ENCODE results near the gene DHH.
"Not testable (repeated sequence)": the region's sequence is repeated elsewhere in the genome, so short reads cannot be mapped to it uniquely, and the experiment has no call there.

DHH gene

GRCh38 chr12:49094160-49094974, at the start of gene DHH:
TSS of gene DHH (minus strand) at chr12:49094801. CDS start at chr12:49094512, 289 bp downstream.
- in situ Hi-C loops (cut with MboI; ENCODE audit: low sequenced_read_pairs), result no loop called here

DNA sequence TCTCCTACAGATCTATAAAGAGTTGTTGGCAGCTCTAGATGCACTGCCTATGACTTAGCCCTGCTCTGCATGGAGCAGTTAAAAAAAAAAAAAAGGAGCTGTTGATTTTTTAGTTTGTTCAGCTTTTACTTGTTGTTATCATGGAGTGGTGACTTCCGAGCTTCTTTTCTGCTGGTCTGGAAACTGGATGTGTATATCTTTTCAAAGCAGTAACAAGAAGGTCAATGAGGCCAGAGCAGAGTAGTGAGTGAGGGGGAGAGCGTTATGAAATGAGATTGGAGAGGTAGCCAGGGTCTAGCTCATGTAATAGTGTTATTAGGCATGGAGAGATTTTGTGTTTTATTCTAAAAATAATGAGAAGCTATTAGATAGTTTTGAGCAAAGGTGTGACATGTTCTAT, 49.8 kb upstream of the DHH start:
- in situ Hi-C loops (cut with MboI; ENCODE audit: low sequenced_read_pairs), result no loop called here

DNA sequence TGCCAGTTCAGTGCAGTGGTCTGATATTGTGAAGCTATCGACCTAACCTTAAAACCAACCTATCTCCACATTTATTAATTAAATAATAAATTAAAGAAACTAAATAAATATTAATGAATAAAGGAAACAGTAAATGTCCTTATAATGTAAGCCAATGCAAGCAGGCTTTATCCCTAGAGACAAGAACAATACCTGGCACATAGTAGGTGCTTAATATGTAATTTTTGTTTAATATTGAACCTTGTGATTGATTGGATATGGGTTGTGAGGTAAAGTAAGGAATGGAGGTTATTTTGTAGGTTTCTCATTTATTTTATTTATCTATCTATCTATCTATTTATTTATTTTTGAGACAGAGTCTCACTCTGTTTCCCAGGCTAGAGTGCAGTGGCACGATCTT, 44.4 kb upstream of the DHH start:
- in situ Hi-C loops (cut with MboI; ENCODE audit: low sequenced_read_pairs), result no loop called here

DNA sequence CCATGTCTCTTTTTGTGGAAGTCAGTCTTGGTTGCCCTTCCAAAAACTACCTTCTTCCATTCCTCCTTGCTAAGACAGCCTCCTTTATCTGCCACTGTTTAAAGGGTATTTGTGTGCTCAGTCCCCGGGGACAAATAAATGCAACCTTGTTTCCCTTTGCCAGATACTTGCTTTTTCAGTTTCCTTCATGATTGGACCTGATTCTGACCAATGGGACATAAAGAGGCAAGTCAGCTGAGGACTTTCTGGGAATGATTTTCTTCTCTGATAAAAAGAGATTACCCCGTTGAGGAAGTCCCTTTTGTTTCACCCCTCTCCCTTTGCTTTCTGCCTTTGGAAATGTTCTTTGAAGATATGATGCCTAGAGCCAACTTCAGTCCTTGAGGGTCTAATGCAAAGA, 44.0 kb upstream of the DHH start:
- in situ Hi-C loops (cut with MboI; ENCODE audit: low sequenced_read_pairs), result no loop called here

GRCh38 chr12:49137476-49137875, 42.9 kb upstream of the DHH start:
- in situ Hi-C loops (cut with MboI; ENCODE audit: low sequenced_read_pairs), result no loop called here

DNA sequence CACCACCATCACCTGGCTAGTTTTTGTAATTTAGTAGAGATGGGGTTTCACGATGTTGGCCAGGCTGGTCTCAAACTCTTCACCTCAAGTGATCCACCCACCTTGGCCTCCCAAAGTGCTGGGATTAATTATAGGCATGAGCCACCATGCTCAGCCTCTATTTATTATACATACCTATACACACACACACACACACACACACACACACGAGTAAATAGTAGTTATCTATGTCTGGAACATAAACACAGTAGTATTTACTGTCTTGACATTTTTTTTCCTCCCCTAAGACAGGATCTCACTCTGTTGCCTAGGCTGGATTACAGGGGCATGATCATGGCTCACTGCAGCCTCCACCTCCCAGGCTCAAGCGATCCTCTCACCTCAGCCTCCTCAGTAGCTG, 42.4 kb upstream of the DHH start:
- in situ Hi-C loops (cut with MboI; ENCODE audit: low sequenced_read_pairs), result not testable (repeated sequence)

DNA sequence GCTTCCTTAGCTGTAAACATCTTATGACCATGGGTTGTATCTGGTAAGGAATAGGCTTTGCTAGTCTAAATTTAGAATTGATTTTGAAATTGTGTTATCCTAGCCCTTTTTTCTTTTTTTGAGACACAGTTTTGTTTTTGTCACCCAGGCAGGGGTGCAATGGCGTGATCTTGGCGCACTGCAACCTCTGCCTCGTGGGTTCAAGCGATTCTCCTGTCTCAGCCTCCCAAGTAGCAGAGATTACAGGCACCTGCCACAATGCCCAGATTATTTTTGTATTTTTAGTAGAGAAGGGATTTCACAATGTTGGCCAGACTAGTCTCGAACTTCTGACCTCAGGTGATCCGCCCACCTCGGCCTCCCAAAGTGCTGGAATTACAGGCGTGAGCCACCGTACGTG, 39.0 kb upstream of the DHH start:
- in situ Hi-C loops (cut with MboI; ENCODE audit: low sequenced_read_pairs), result no loop called here

GRCh38 chr12:49133014-49133413, 38.4 kb upstream of the DHH start:
- in situ Hi-C loops (cut with MboI; ENCODE audit: low sequenced_read_pairs), result no loop called here

GRCh38 chr12:49131894-49132461, 37.4 kb upstream of the DHH start:
- in situ Hi-C loops (cut with MboI; ENCODE audit: low sequenced_read_pairs), result no loop called here

GRCh38 chr12:49131051-49131893, 36.7 kb upstream of the DHH start, which contains the start of gene TUBA1B:
TSS of gene TUBA1B (minus strand) at chr12:49131395. CDS start at chr12:49131300, 95 bp downstream.
- in situ Hi-C loops (cut with MboI; ENCODE audit: low sequenced_read_pairs), result no loop called here

GRCh38 chr12:49130151-49131050, 35.8 kb upstream of the DHH start:
- in situ Hi-C loops (cut with MboI; ENCODE audit: low sequenced_read_pairs), result no loop called here

- in situ Hi-C loops (cut with MboI; ENCODE audit: low sequenced_read_pairs), result no loop called here
These were observed 34.9 kb upstream of the DHH start for GRCh38 chr12:49129332-49130150.

GRCh38 chr12:49127971-49128370, 33.4 kb upstream of the DHH start:
- in situ Hi-C loops (cut with MboI; ENCODE audit: low sequenced_read_pairs), result not testable (repeated sequence)

DNA sequence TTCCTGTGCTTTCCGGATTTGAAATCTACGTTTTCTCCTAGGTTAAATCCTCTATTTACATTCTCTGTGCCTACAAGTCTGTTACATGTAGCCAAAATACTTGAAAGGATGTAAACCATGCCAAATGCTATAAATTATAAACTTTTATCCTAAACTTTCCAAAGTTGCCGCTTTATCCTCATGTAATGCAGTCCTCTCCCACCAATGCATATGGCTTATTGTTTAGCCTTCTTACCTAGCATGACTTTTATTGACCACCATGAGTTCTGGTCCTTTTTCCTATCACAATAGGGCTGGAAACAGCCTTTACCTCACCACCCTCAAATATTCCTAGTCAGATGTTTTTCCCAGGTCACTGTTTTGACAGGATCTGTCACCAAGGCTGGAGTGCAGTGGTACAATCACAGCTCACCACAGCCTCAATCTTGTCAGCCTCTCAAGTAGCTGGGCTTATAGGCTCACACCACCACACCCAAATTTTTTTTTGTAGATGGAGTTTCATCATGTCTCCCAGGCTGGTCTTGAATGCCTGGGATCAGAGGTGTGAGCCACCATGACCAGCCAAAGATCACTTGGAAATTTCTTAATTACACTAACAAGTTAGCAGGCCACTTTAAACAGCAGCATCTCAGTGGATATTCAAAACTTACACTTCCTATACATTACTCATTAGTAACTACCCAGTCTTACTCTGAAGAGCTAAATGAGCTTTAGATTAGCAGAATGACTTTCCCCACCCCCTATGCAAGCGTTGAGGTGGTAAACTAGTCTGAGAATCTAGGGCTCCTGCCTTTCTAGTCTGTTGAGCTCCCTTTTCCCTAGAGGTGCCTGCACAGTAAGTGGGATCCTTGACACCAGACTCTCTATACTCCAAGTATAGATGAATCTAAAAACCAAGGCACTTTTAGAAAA, 32.5 kb upstream of the DHH start:
- in situ Hi-C loops (cut with MboI; ENCODE audit: low sequenced_read_pairs), result no loop called here

DNA sequence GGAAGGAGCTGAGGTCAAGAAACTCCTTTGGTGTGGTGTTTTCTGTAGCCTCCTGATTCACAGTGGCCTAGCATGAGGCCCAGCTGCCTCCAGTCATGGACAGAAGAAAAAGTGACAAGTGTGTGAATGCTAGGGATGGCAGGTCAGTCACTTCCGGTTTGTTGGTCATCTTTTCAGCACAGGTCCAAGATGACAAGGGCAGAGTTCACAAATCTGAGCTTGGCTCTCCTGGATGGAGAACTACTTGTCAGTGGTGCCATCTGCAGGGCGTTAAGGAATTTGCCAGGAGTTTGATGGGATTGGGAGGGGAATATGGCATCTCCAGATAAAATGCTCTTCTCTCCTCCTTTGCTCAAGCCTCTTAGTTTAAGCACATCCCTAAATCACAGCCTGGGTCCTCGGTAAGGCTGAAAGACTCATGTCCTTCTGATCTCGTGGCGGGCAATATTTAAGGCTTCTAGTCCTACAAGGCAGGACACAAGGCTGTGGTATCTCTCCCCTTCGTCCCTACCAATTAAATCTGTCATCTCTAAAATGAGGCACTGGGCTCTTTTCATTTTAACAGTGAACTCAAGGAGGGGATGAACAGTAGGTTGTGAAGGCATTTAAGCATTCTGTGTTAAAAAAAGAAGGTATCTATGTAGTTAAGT, 26.6 kb upstream of the DHH start:
- in situ Hi-C loops (cut with MboI; ENCODE audit: low sequenced_read_pairs), result no loop called here

- in situ Hi-C loops (cut with MboI; ENCODE audit: low sequenced_read_pairs), result no loop called here
These were observed 16.6 kb upstream of the DHH start for GRCh38 chr12:49111206-49111605.

DNA sequence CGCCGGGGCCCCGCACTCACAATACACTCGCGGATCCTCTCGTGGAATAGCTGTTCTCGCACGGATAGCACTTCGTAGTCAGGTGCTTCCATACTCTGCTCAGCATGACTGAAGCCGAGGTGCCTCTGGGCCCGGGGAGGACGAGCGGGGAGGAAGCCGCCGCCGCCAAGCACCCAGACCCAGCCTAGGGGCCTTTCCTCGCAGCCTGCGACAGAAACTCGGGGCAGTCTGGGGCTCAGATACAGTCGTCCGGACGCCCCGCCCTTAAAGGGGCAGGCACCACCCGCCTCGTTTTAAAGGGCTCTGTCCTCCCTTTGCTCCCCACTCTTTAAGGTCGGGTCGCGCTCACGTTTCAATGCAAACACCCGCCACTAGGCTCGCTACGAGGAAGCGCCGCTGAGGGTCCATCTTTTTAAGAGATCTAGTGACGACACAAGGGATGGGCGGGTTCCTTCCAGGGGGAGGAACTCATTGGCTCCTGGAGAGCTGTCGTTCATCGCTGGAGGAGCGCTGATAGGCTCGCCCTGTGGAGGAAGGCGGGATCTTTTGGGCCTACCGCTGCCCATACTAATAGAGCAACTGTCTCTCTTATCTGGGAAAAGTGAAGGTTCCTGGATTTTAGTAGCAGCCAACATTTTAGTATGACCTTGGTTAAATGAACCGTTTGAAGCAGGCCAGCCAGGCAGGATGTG, 16.0 kb upstream of the DHH start, which contains the start of gene LMBR1L:
TSS of gene LMBR1L (minus strand) at position 384 of the 692 bp plus-strand sequence. CDS start at position 92, 292 bp downstream.
- in situ Hi-C loops (cut with MboI; ENCODE audit: low sequenced_read_pairs), result no loop called here
